IPS-18a (cell line): ENCODE data around the gene STAMBPL1.
"Not testable (repeated sequence)": the region's sequence is repeated elsewhere in the genome, so short reads cannot be mapped to it uniquely, and the experiment has no call there.

Source experiments
- H3K27ac ChIP-seq: one replicate; pipeline ENCODE4 v1.5.1; 2013; ENCODE audit warnings: low read length
- H3K27me3 ChIP-seq: one replicate; pipeline ENCODE4 v1.6.1; 2013; ENCODE audit warnings: mild to moderate bottlenecking, low read length; ENCODE audit not compliant: control insufficient read depth, insufficient read depth
- H3K36me3 ChIP-seq: one replicate; pipeline ENCODE4 v1.6.1; 2013; ENCODE audit warnings: low read depth, low read length; ENCODE audit not compliant: control insufficient read depth
- H3K4me1 ChIP-seq: one replicate; pipeline ENCODE4 v1.6.1; 2013; ENCODE audit warnings: low read depth, low read length; ENCODE audit not compliant: control insufficient read depth
- H3K4me3 ChIP-seq: one replicate; pipeline ENCODE4 v1.5.1; 2013; ENCODE audit warnings: low read length
- H3K9ac ChIP-seq: one replicate; pipeline ENCODE4 v1.6.1; 2013; ENCODE audit warnings: mild to moderate bottlenecking, low read length, moderate library complexity
- H3K9me3 ChIP-seq: one replicate; pipeline ENCODE4 v1.6.1; 2013; ENCODE audit warnings: low read depth, low read length; ENCODE audit not compliant: control insufficient read depth

STAMBPL1 gene

DNA sequence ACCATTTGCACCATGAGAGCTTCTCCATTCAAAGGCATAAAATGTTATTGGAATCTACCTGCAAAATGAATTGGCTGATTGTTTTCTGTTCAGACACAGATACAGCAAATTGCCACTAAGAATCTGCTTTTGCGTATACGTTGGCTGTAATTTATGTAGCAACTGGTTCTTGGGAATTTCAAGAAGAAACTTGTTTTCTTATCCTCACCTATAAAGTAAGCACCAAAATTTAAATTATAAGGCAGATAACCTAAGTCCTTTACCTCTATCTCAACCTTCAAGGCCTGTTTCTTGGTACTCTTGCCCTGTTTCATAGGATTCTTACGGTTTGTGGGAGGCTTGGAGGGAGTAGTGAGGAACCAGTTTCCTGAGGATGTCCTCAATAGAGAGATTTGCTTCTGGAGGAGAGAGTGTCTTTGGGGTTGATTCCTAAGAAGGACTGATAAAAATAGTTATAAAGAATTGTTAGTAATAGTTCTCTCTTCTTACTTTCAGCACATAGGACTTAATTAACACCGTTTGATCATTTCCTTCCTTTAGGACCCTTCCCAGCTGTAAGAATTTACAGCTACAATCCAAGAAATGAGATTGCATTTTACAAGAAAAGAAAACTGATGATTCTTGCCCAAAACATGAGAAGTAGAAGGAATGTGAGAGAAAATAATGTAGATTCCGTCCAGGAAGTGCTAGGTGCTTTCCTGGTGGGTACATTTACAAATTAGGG lies 2.0 kb downstream of the STAMBPL1 start:
- Histone ChIP-seq H3K4me3 (no peak overlapping the region), H3K9me3 (no peaks in the 10 kb centered on the region), H3K27me3 (peaks cover 22% of the 10 kb centered on the region), H3K4me1 (peaks cover 14% of the 10 kb centered on the region), H3K9ac (no peak overlapping the region), H3K27ac (no peak overlapping the region), H3K36me3 (no peaks in the 10 kb centered on the region)

DNA sequence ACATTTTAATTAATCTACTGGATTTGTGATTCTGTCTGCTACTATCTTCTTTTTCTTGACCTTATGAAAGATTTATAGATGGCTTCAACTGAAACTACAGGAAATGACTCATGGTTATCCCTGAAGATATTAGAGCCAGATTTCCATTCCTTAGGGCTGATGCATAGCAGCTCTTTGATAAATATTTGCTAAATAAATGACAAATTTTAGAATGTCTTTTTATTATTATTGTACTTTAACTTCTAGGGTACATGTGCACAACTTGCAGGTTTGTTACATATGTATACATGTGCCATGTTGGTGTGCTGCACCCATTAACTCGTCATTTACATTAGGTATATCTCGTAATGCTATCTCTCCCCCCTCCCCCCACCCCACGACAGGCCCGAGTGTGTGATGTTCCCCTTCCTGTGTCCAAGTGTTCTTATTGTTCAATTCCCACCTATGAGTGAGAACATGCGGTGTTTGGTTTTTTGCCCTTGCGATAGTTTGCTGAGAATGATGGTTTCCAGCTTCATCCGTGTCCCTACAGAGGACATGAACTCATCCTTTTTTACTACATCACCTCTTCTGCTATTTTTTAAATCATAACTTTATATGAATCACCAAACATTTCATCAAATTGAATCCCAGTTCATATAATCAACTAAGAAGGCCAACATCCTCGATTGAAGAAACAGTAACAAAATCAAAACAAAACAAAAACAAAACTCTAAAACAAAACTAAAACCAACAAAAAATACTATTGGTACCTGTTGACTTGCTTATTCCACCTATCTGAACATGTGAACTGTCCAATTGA lies 2.8 kb downstream of the STAMBPL1 start:
- H3K9me3 ChIP-seq, H3K4me3 ChIP-seq, H3K9ac ChIP-seq, H3K36me3 ChIP-seq, H3K27ac ChIP-seq: not testable (repeated sequence)
- Histone ChIP-seq H3K27me3 (peaks cover 22% of the 10 kb centered on the region), H3K4me1 (peaks cover 14% of the 10 kb centered on the region)

DNA sequence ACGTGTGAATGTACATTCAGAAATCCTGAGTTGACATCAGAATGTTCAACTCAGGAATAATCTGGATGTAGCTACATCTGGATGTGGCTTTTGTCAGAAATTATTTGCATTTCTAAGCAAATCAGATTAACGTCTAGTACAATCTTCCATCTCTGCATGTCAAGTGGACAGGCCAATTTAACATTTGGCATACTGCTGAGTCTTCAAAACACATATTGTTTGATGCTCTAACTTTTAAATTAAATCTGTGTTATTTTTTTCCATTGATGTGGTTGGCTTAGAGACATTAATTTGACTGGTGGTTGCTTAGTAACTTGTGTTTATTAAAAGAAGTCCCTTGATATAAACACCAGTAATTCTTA lies 3.4 kb downstream of the STAMBPL1 start:
- Histone ChIP-seq H3K9ac (no peak overlapping the region), H3K4me3 (no peak overlapping the region), H3K27ac (no peak overlapping the region)

DNA sequence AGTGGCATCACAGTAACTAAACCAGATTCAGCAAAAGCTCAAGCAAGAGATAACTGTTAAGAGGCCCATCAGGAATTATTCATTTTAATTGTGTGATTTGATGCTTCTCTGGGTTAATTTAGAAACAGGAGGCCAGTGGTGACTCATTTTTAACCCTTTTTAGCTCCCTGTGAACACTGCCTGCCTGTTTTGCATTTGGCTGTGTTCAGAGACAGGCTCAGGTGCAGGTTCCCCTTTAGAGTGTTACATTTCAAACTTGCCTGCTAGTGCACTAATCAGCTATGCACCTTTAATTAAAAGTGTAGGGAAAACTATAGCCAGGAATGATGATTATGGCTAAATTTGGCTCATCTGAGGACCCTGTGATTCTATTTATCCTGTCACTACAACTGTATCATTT lies 6.5 kb downstream of the STAMBPL1 start:
- Histone ChIP-seq H3K27me3 (peaks cover 1% of the 10 kb centered on the region), H3K4me1 (peaks cover 7% of the 10 kb centered on the region), H3K9ac (no peak overlapping the region), H3K27ac (no peak overlapping the region), H3K4me3 (no peak overlapping the region), H3K9me3 (no peaks in the 10 kb centered on the region), H3K36me3 (no peaks in the 10 kb centered on the region)

More for the DNA sequence above, 3.4 kb downstream of the STAMBPL1 start:
- H3K4me1 ChIP-seq, result peaks cover 14% of the 10 kb centered on the region
- no peaks in the 10 kb centered on the region for H3K36me3 ChIP-seq
- no peaks in the 10 kb centered on the region for H3K9me3 ChIP-seq
- H3K27me3 ChIP-seq, result peaks cover 20% of the 10 kb centered on the region

DNA sequence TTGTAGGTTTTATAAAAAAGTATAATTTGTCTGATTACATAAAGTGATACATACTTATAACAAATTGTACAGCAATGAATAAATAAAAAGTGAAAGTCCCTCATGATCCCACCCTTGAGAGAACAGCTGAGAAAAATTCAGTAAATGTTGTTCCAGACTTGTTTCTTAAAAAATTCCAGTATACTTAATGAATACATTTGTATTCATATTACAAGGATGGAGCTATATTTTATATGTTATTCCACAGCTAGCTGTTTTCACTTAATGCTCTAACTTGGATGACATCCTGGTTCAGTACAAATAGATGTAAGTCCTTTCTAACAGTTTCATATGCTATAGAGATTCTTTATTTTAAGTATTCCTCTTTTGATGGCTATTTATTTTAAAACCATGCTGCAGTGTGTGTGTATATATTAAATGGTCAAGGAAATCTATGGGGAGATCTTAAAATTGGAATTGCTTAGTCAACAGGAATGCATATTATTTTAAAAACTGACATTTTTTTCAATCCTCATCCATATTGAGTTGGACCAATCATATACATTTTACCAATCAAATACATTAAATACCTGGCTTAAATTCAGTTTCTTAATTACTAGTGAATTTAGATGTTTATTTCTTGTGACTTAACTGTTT lies 8.9 kb downstream of the STAMBPL1 start:
- no peaks in the 10 kb centered on the region for H3K9me3 ChIP-seq
- H3K27me3 ChIP-seq, result no peaks in the 10 kb centered on the region
- H3K27ac ChIP-seq, result no peak overlapping the region
- H3K9ac ChIP-seq, result no peak overlapping the region
- H3K4me3 ChIP-seq, result no peak overlapping the region
- H3K4me1 ChIP-seq, result peaks cover 15% of the 10 kb centered on the region
- no peaks in the 10 kb centered on the region for H3K36me3 ChIP-seq

DNA sequence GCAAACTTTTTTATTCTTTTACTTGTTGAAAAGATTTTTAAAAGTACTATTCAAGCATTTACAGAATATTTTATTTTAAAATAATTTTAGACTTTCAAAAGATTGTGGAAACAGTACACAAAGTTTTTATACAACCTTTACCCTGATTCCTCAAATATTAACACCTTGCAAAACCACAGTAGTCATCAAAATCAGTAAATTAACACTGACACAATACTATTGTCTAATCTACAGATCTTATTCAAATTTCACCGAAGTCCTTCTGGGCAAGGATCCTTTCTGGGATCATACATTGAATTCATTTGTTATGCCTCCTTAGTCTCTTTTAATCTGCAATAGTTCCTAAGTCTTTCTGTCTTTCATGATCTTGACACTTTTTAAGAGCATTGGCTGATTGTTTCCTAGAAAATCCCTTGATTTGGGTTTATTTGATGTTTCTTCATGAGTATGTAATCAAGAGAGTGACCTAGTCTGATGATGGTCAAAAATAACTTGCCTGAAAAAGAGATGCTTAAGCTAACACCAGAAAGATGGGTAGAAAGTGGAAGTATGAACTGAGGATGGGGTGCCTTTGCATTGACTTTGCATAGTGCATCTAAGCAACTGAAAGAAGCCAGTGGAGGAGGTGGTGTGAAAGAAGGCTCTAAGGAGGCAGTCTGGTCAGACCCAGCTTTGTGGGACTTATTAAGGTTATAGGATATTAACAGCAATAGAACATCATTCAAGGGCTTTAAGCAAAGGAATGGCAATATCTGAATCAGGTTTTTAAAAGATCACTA lies 9.7 kb downstream of the STAMBPL1 start:
- Histone ChIP-seq H3K4me3 (no peak overlapping the region), H3K27me3 (no peaks in the 10 kb centered on the region), H3K9ac (no peak overlapping the region), H3K9me3 (no peaks in the 10 kb centered on the region), H3K4me1 (peaks cover 15% of the 10 kb centered on the region), H3K27ac (no peak overlapping the region), H3K36me3 (no peaks in the 10 kb centered on the region)

DNA sequence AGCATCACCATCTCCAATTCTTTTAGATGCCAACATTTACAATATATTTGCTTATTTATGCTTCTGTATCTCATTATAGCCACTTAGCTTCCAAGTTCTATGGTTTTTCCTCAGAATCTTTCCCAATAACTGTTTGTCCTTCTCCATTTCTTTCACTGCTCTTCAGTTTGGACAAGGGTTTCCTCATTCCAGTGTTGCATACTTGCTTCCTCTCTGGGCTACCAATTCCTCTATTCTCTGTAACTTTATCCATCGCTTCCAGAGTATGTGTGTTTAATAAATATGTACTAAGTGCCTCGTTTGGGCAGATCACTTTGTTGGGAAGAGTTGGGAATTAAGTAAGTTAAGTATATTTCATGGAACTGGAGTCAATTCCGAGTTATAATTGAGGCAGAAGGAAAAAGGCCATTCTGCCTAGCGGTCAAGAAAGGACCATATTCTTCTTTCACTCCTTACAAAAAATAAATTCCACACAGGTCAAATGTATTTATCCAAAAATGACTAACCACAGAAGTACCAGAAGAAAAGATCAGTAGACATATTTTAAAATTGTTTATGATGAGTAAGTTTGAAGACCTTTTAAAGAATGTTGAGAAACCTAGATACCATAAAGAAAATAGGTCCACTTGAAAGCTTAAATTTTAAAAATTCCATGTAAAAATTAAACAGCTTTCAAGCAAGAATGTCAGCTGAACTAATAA lies 10.8 kb downstream of the STAMBPL1 start:
- no peaks in the 10 kb centered on the region for H3K27me3 ChIP-seq
- H3K9me3 ChIP-seq, result no peaks in the 10 kb centered on the region
- H3K4me3 ChIP-seq, result no peak overlapping the region
- no peaks in the 10 kb centered on the region for H3K36me3 ChIP-seq
- H3K4me1 ChIP-seq, result peaks cover 15% of the 10 kb centered on the region
- no peak overlapping the region for H3K27ac ChIP-seq
- no peak overlapping the region for H3K9ac ChIP-seq

DNA sequence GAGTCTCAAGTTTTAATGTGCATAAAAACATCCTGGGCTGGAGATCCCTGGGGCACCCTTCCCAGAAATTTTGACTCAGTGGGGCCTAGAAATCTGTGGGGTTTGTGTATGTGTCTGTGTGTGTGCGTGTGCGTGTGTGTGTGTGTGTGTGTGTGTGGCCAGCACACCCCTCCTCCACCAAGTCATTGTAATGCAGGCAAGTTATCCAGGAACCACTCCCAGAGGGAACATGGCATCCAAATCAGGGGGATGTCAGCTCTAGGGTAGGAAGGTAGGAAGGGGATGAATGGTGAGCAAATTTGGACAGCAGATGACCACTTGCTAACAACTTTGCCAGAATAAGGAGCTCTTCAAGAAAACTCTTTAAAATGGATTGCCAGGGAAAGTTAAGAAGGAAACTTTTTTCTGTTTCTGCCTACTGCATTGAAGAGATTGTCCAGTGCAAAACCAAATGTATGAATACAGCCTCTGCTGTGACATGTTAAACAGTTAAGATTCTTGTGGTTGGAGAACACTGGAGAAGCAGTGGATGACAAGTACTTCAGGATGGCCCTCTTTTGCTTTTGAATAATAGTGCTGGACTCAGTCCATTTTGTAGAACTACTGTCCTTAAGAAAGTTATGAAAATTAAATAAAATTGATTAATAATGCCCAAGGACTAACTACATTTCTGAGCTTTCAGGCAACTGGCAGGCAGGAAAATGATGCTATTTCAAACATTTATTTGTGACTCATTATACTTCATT lies 12.3 kb downstream of the STAMBPL1 start:
- no peak overlapping the region for H3K27ac ChIP-seq
- no peaks in the 10 kb centered on the region for H3K9me3 ChIP-seq
- peaks cover 9% of the 10 kb centered on the region for H3K4me1 ChIP-seq
- no peak overlapping the region for H3K9ac ChIP-seq
- no peaks in the 10 kb centered on the region for H3K36me3 ChIP-seq
- no peaks in the 10 kb centered on the region for H3K27me3 ChIP-seq
- H3K4me3 ChIP-seq, result no peak overlapping the region

DNA sequence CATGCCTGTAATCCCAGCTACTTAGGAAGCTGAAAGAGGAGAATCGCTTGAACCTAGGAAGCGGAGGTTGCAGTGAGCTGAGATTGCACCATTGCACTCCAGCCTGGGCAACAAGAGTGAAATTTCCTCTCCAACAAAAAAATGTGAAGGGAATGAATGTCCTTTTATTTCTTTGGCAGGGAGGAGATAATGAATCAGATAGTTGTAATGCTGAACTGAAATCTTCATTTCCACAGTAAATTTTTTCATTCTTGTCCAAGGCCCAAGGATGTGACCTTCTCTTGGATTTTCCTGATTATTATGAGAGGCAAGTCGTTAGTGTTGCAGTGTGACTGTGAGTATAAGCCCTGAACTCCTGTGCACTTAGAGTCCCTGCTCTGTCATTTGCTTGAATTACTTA lies 13.6 kb downstream of the STAMBPL1 start:
- peaks cover 9% of the 10 kb centered on the region for H3K4me1 ChIP-seq
- H3K27ac ChIP-seq, result no peak overlapping the region
- H3K27me3 ChIP-seq, result no peaks in the 10 kb centered on the region
- no peak overlapping the region for H3K9ac ChIP-seq
- no peak overlapping the region for H3K4me3 ChIP-seq
- H3K9me3 ChIP-seq, result no peaks in the 10 kb centered on the region
- H3K36me3 ChIP-seq, result no peaks in the 10 kb centered on the region

DNA sequence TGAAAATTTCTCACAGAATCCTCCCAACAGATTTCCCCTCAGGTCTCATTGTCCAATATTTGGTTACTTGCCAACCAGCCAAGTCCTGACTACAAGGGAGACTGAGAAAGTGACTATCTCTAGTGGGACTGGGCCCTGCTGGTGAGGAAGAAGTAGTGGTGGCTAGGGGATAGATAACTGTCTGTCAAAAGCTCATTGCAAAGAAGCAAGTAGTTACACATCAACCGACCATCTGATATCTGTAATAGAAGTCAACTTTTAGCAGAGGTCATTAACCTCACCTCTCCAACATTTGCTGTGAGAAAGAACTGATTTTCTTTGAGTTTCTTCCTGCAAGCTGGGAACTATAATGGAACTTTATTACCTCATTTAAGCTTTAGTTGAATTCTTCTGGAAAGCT lies 15.2 kb downstream of the STAMBPL1 start:
- Histone ChIP-seq H3K9me3 (no peaks in the 10 kb centered on the region), H3K4me1 (peaks cover 9% of the 10 kb centered on the region), H3K36me3 (no peaks in the 10 kb centered on the region), H3K9ac (no peak overlapping the region), H3K4me3 (no peak overlapping the region), H3K27ac (no peak overlapping the region), H3K27me3 (no peaks in the 10 kb centered on the region)
